PC-9 (cell line): ENCODE results near the gene ZP1. TPM values are rescaled to one million over a fixed set of nuclear protein-coding genes. Genes with fewer than 3 reads are reported as not detected.
A peak's percentile ranks its signal among the peaks of the same experiment; 100 is the strongest.

Experiments
- BruUV-seq: library from RNA; stranded (reverse); fragments of 400-500 nt; replicated peaks from 2 replicates; lab custom pipeline; 2021; lab: Mats Ljungman, UMichigan
- CTCF ChIA-PET: fragments of 300-600 bp; sonication (Branson Sonifier 250); formaldehyde crosslinking; loops from one replicate; lab custom pipeline; 2022; ENCODE audit warnings: antibody characterized with exemption; lab: Charles Lee
- POLR2A ChIA-PET: fragments of 300-600 bp; sonication (Branson Sonifier 250); formaldehyde crosslinking; loops from one replicate; lab custom pipeline; 2022; ENCODE audit warnings: antibody characterized with exemption; ENCODE audit not compliant: unreplicated experiment; lab: Charles Lee
- DNase-seq, 2 experiments: peaks; one replicate each; pipeline versions ENCODE4 v3.0.0 to v3.0.0-alpha.2; 2015 to 2022; ENCODE audit warnings: mixed read lengths in 1 of 2
- H2AFZ ChIP-seq: fragments of 200-600 bp; sonication (generic); 2 replicates; pipeline ENCODE4 v1.8.1; 2017; ENCODE audit warnings: antibody characterized with exemption
- H3F3A ChIP-seq: fragments of 200-600 bp; sonication (generic); 2 replicates; pipeline ENCODE4 v1.8.1; 2017; ENCODE audit warnings: antibody characterized with exemption, mild to moderate bottlenecking, low read depth; ENCODE audit not compliant: insufficient read depth
- H3K27ac ChIP-seq: fragments of 200-600 bp; sonication (generic); 2 replicates; pipeline ENCODE4 v1.6.1; 2016; ENCODE audit warnings: mixed run types
- H3K27me3 ChIP-seq: fragments of 200-600 bp; sonication (generic); 2 replicates; pipeline ENCODE4 v1.6.1; 2016; ENCODE audit warnings: low read depth, mixed run types; ENCODE audit not compliant: insufficient read depth
- H3K36me3 ChIP-seq: fragments of 200-600 bp; sonication (generic); 2 replicates; pipeline ENCODE4 v1.6.1; 2016; ENCODE audit warnings: low read depth, mixed run types
- H3K4me1 ChIP-seq: fragments of 200-600 bp; sonication (generic); replicated peaks from 2 replicates; pipeline ENCODE4 v1.6.1; 2016; ENCODE audit warnings: mixed run types; ENCODE audit not compliant: insufficient read depth
- H3K4me2 ChIP-seq: fragments of 200-600 bp; sonication (generic); 2 replicates; pipeline ENCODE4 v1.6.1; 2017; ENCODE audit warnings: mixed run types
- H3K4me3 ChIP-seq: fragments of 200-600 bp; sonication (generic); 2 replicates; pipeline ENCODE4 v1.6.1; 2016; ENCODE audit warnings: mixed run types
- H3K79me2 ChIP-seq: fragments of 200-600 bp; sonication (generic); 2 replicates; pipeline ENCODE4 v1.6.1; 2017; ENCODE audit warnings: low read depth, mixed run types
- H3K9me2 ChIP-seq: fragments of 200-600 bp; sonication (generic); 2 replicates; pipeline ENCODE4 v1.8.1; 2017; ENCODE audit warnings: mild to moderate bottlenecking; ENCODE audit not compliant: insufficient read depth
- H3K9me3 ChIP-seq: fragments of 200-600 bp; sonication (generic); 2 replicates; pipeline ENCODE4 v1.8.1; 2016; ENCODE audit warnings: low read depth; ENCODE audit not compliant: insufficient read depth
- H4K20me1 ChIP-seq: fragments of 200-600 bp; sonication (generic); 2 replicates; pipeline ENCODE4 v1.8.1; 2017; ENCODE audit not compliant: insufficient read depth
- CTCF ChIP-seq: fragments of 200-600 bp; sonication (generic); conservative IDR thresholded peaks from 2 replicates; pipeline ENCODE4 v1.6.1; 2017; ENCODE audit warnings: mixed run types, antibody characterized with exemption, mild to moderate bottlenecking, moderate library complexity
- EZH2 ChIP-seq: fragments of 200-600 bp; sonication (generic); IDR thresholded peaks from 2 replicates; pipeline ENCODE4 v1.8.0; 2017; ENCODE audit warnings: antibody characterized with exemption, low read depth
- intact Hi-C: fragments of 100-400 bp; cut with micrococcal nuclease; formaldehyde crosslinking; loops from one replicate; pipeline ENCODE4 v1.10.0; 2022; ENCODE audit not compliant: unreplicated experiment
- total RNA-seq: library from RNA; stranded (reverse); gene quantifications from 2 replicates; pipeline ENCODE4 v1.2.3, GENCODE V29; 2021

Gene ZP1
- total RNA-seq, 1 experiment from 2014 or later, result not detected

- Histone ChIP-seq H3K79me2 (no peaks in the 10 kb centered on the region), H3K27ac (no peak overlapping the region), H3K9me2 (no peaks in the 10 kb centered on the region), H4K20me1 (0 out of 2 replicates have a peak, but pooled peaks cover 3% of the 10 kb centered on the region), H3K4me3 (no peak overlapping the region), H3K4me1 (0 out of 2 replicates have a peak, but pooled peaks cover 3% of the 10 kb centered on the region), H3F3A (peaks cover 10% of the 10 kb centered on the region; the same call in 1 of the 2 replicates), H3K36me3 (no peaks in the 10 kb centered on the region), H3K27me3 (peaks cover 16% of the 10 kb centered on the region; the same call in 1 of the 2 replicates), H3K9me3 (no peaks in the 10 kb centered on the region), H2AFZ (no peak overlapping the region), H3K4me2 (no peak overlapping the region)
- peak in 1 of 2 experiments; percentile 68 for DNase-seq
- no peak for TF ChIP-seq CTCF
- no peak for TF ChIP-seq EZH2
- ChIA-PET CTCF (interaction anchor here (1.1 to 2.2 kb wide), 4 partner anchors 56 to 356 kb away, joined by 3 to 21 read pairs (median 8); no protein-coding TSS in a partner anchor), POLR2A (interaction anchor here (0.6 kb wide), 1 partner anchor 15 kb away, joined by 3 read pairs; no protein-coding TSS in a partner anchor)
- intact Hi-C loops, result loop anchor here (1.0 to 5.0 kb wide), 7 partner anchors 54 to 554 kb away; no protein-coding TSS in a partner anchor
- no TSS peak for BruUV-seq
Measured at GRCh38 chr11:60831501-60832079, 35.8 kb upstream of the ZP1 start.

- intact Hi-C loops, result loop anchor here (5.0 kb wide), 1 partner anchor 58 kb away; no protein-coding TSS in a partner anchor
- no TSS peak for BruUV-seq
- H3K4me2 ChIP-seq, result no peak overlapping the region
- H3K9me3 ChIP-seq, result no peaks in the 10 kb centered on the region
- ChIA-PET CTCF (interaction anchor here (0.6 kb wide), 1 partner anchor 55 kb away, joined by 3 read pairs; no protein-coding TSS in a partner anchor), POLR2A (no interaction called here)
- H3K27ac ChIP-seq, result no peak overlapping the region
- H4K20me1 ChIP-seq, result 0 out of 2 replicates have a peak, but pooled peaks cover 3% of the 10 kb centered on the region
- no peak for DNase-seq
- H3K79me2 ChIP-seq, result no peaks in the 10 kb centered on the region
- H3F3A ChIP-seq, result peaks cover 10% of the 10 kb centered on the region; the same call in 1 of the 2 replicates
- no peaks in the 10 kb centered on the region for H3K36me3 ChIP-seq
- TF ChIP-seq CTCF (no peak), EZH2 (no peak)
- H3K4me1 ChIP-seq, result 0 out of 2 replicates have a peak, but pooled peaks cover 3% of the 10 kb centered on the region
- H3K27me3 ChIP-seq, result no peaks in the 10 kb centered on the region; the same call in 1 of the 2 replicates
- no peak overlapping the region for H2AFZ ChIP-seq
- no peak overlapping the region for H3K4me3 ChIP-seq
- no peaks in the 10 kb centered on the region for H3K9me2 ChIP-seq
Measured at GRCh38 chr11:60834742-60835533, 32.4 kb upstream of the ZP1 start.

GRCh38 chr11:60835534-60835846 is 31.9 kb upstream of the ZP1 start:
- H3K27me3 ChIP-seq, result no peaks in the 10 kb centered on the region; the same call in 1 of the 2 replicates
- intact Hi-C loops, result no loop called here
- H3K9me2 ChIP-seq, result no peaks in the 10 kb centered on the region
- H3K4me3 ChIP-seq, result no peak overlapping the region
- 0 out of 2 replicates have a peak, but pooled peaks cover 3% of the 10 kb centered on the region for H3K4me1 ChIP-seq
- H2AFZ ChIP-seq, result no peak overlapping the region
- H3K79me2 ChIP-seq, result no peaks in the 10 kb centered on the region
- H4K20me1 ChIP-seq, result 0 out of 2 replicates have a peak, but pooled peaks cover 3% of the 10 kb centered on the region
- no peak overlapping the region for H3K4me2 ChIP-seq
- H3K36me3 ChIP-seq, result no peaks in the 10 kb centered on the region
- TF ChIP-seq CTCF (no peak), EZH2 (no peak)
- POLR2A ChIA-PET, result no interaction called here
- CTCF ChIA-PET, result interaction anchor here (0.6 kb wide), 1 partner anchor 54 kb away, joined by 3 read pairs; no protein-coding TSS in a partner anchor
- peaks cover 6% of the 10 kb centered on the region; the same call in 1 of the 2 replicates for H3F3A ChIP-seq
- no peaks in the 10 kb centered on the region for H3K9me3 ChIP-seq
- DNase-seq, result no peak
- no TSS peak for BruUV-seq
- no peak overlapping the region for H3K27ac ChIP-seq
